Glutamatergic neuron (in vitro differentiated cells): ENCODE data around the gene NEMP1. TPM values are rescaled to one million over a fixed set of nuclear protein-coding genes. Genes with fewer than 3 reads are reported as not detected.

Experiments used
- DNase-seq: peaks from one replicate; pipeline ENCODE4 v3.0.0; 2022
- H3K27ac Mint-ChIP-seq: one replicate; pipeline ENCODE4 v1.8.0; 2020; ENCODE audit warnings: mild to moderate bottlenecking, mixed read lengths, inconsistent platforms; ENCODE audit not compliant: unreplicated experiment
- H3K27me3 Mint-ChIP-seq: one replicate; pipeline ENCODE4 v1.8.0; 2020; ENCODE audit warnings: mild to moderate bottlenecking, moderate library complexity, mixed read lengths, inconsistent platforms; ENCODE audit not compliant: unreplicated experiment
- H3K36me3 Mint-ChIP-seq: one replicate; pipeline ENCODE4 v1.8.0; 2020; ENCODE audit warnings: mild to moderate bottlenecking, mixed read lengths, inconsistent platforms; ENCODE audit not compliant: unreplicated experiment
- H3K4me1 Mint-ChIP-seq: one replicate; pipeline ENCODE4 v1.8.0; 2020; ENCODE audit warnings: mild to moderate bottlenecking, low read depth, mixed read lengths, inconsistent platforms; ENCODE audit not compliant: unreplicated experiment
- H3K4me3 Mint-ChIP-seq: one replicate; pipeline ENCODE4 v1.8.0; 2020; ENCODE audit warnings: mild to moderate bottlenecking, mixed read lengths, inconsistent platforms; ENCODE audit not compliant: unreplicated experiment
- H3K9me3 Mint-ChIP-seq: one replicate; pipeline ENCODE4 v1.8.0; 2020; ENCODE audit warnings: mild to moderate bottlenecking, moderate library complexity, mixed read lengths, inconsistent platforms; ENCODE audit not compliant: unreplicated experiment
- CTCF ChIP-seq: fragments of 200-600 bp; sonication (generic); IDR thresholded peaks from one replicate; pipeline ENCODE4 v1.5.0; 2021; ENCODE audit not compliant: partially characterized antibody, unreplicated experiment
- total RNA-seq: library from RNA; stranded (reverse); fragmentation: NEBNext Ultra II Directional; extraction: Animal tissue kit (Norgen Biotek cat#: 25700); gene quantifications from one replicate; pipeline ENCODE4 v1.2.1, GENCODE V29; 2021; ENCODE audit not compliant: unreplicated experiment

NEMP1 gene
- total RNA-seq, 1 donor from 2014 or later = 11.5 TPM

DNA sequence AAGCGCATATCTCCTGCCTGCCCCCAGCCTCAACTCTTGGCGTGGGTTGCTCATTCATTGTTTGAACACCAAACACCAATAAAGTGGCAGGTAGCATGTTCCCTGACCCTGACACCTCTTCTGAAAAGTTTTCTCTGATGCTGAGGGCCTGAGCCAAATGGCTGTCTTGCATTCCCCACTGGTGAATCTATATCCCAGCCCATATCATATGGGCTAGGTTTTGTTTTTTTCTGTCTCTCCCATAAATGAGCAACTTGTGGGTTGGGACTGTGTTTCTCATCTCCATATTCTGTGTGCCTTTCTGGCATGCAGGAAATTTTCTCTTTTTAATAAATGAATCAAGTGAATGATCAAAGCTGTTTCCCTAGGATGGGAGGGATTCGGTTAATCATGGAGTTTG is 33.7 kb downstream of the NEMP1 start:
- Mint-ChIP-seq H3K4me1 (no peaks in the 10 kb centered on the region), H3K4me3 (no peak overlapping the region), H3K9me3 (no peaks in the 10 kb centered on the region), H3K36me3 (no peaks in the 10 kb centered on the region), H3K27ac (no peak overlapping the region), H3K27me3 (no peaks in the 10 kb centered on the region)
- DNase-seq = no peak
- no peak for TF ChIP-seq CTCF

GRCh38 chr12:57044468-57044867 is 34.1 kb downstream of the NEMP1 start:
- no peak for TF ChIP-seq CTCF
- no peaks in the 10 kb centered on the region for H3K36me3 Mint-ChIP-seq
- H3K4me1 Mint-ChIP-seq = no peaks in the 10 kb centered on the region
- H3K4me3 Mint-ChIP-seq = no peak overlapping the region
- no peaks in the 10 kb centered on the region for H3K9me3 Mint-ChIP-seq
- DNase-seq = no peak
- H3K27me3 Mint-ChIP-seq = no peaks in the 10 kb centered on the region
- no peak overlapping the region for H3K27ac Mint-ChIP-seq

- H3K9me3 Mint-ChIP-seq = no peaks in the 10 kb centered on the region
- no peak for TF ChIP-seq CTCF
- no peaks in the 10 kb centered on the region for H3K4me1 Mint-ChIP-seq
- DNase-seq = no peak
- H3K36me3 Mint-ChIP-seq = no peaks in the 10 kb centered on the region
- H3K27me3 Mint-ChIP-seq = no peaks in the 10 kb centered on the region
- H3K27ac Mint-ChIP-seq = no peak overlapping the region
- H3K4me3 Mint-ChIP-seq = no peak overlapping the region
These were observed 35.9 kb downstream of the NEMP1 start for GRCh38 chr12:57042695-57043094.

DNA sequence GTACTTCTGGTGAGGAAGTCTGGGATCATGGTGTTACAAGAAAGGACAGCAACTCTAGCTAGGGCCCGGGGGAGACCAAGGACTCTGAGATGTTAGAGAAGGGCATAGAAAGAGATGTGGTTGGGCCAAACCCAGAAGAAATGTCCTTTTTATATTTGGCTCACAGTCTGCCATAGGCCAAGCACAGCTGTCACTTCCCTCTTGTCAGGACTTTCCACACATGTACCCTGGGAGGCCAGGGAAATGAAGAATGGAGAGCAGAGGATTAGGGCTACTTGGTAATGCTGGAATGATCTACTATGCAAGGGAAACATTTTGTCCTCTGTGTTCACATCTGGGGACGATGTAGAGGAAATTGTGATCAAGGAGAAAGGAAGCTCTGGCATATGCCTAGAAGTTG is 37.8 kb downstream of the NEMP1 start:
- no peak for DNase-seq
- Mint-ChIP-seq H3K4me3 (no peak overlapping the region), H3K27ac (no peak overlapping the region), H3K4me1 (no peaks in the 10 kb centered on the region), H3K27me3 (no peaks in the 10 kb centered on the region), H3K9me3 (no peaks in the 10 kb centered on the region), H3K36me3 (no peaks in the 10 kb centered on the region)
- TF ChIP-seq CTCF = no peak

DNA sequence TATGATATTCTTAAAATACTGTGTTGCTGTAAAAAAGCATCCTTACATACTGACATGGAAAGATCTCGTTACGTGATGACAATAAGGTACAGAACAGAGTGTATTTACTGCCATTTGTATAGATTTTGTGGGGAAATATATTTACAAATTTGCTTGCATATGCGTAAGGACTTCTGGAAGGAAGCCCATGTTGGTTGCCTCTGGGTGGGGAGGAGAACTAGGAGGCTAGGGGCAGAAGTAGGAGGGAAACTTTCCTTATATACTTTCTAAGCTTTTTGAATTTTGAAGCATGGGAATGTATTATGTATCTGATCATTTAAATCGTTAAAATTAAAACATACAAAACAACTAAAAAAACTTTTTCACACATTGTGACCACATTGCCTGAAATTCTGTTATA is 38.4 kb downstream of the NEMP1 start:
- no peak for DNase-seq
- Mint-ChIP-seq H3K4me3 (no peak overlapping the region), H3K4me1 (no peaks in the 10 kb centered on the region), H3K36me3 (no peaks in the 10 kb centered on the region), H3K9me3 (no peaks in the 10 kb centered on the region), H3K27ac (no peak overlapping the region), H3K27me3 (no peaks in the 10 kb centered on the region)
- TF ChIP-seq CTCF = no peak
